Right forelimb (tissue), 1 donor: ENCODE results near the gene TTYH3.
A peak's percentile ranks its signal among the peaks of the same experiment; 100 is the strongest.
"Not testable (repeated sequence)": the region's sequence is repeated elsewhere in the genome, so short reads cannot be mapped to it uniquely, and the experiment has no call there.

Experiments
- DNase-seq: peaks from one replicate; pipeline ENCODE4 v3.0.0-alpha.2; 2018

TTYH3 gene

GRCh38 chr7:2689951-2690705 lies 58.3 kb downstream of the TTYH3 start:
- DNase-seq = no peak

- no peak for DNase-seq
Observed at GRCh38 chr7:2691011-2691707, 59.4 kb downstream of the TTYH3 start.

- not testable (repeated sequence) for DNase-seq
Observed at GRCh38 chr7:2691932-2692439, 60.2 kb downstream of the TTYH3 start.

- no peak for DNase-seq
Observed at GRCh38 chr7:2692543-2692942, 60.8 kb downstream of the TTYH3 start.

GRCh38 chr7:2693420-2694121 lies 61.8 kb downstream of the TTYH3 start:
- not testable (repeated sequence) for DNase-seq

GRCh38 chr7:2694122-2694436 lies 62.3 kb downstream of the TTYH3 start:
- not testable (repeated sequence) for DNase-seq

GRCh38 chr7:2698581-2699288 lies 66.9 kb downstream of the TTYH3 start:
- no peak for DNase-seq

GRCh38 chr7:2699289-2699620 lies 67.5 kb downstream of the TTYH3 start:
- DNase-seq = no peak

GRCh38 chr7:2700141-2700850 lies 68.5 kb downstream of the TTYH3 start:
- DNase-seq = no peak

GRCh38 chr7:2701424-2701823 lies 69.6 kb downstream of the TTYH3 start:
- DNase-seq = no peak

- no peak for DNase-seq
Observed at GRCh38 chr7:2701832-2702593, 70.2 kb downstream of the TTYH3 start.

GRCh38 chr7:2702594-2702957 lies 70.8 kb downstream of the TTYH3 start:
- no peak for DNase-seq

- DNase-seq = no peak
Observed at GRCh38 chr7:2705371-2706096, 73.7 kb downstream of the TTYH3 start.

- no peak for DNase-seq
Observed at GRCh38 chr7:2706685-2707126, 74.9 kb downstream of the TTYH3 start.

GRCh38 chr7:2707481-2707880 lies 75.7 kb downstream of the TTYH3 start:
- no peak for DNase-seq

GRCh38 chr7:2708041-2708440 lies 76.3 kb downstream of the TTYH3 start:
- DNase-seq = no peak

- no peak for DNase-seq
Observed at GRCh38 chr7:2708547-2709310, 76.9 kb downstream of the TTYH3 start.

GRCh38 chr7:2709553-2710285 lies 77.9 kb downstream of the TTYH3 start:
- DNase-seq = peak; percentile 80

GRCh38 chr7:2710286-2710655 lies 78.5 kb downstream of the TTYH3 start:
- no peak for DNase-seq
